Activated T-cell treated with anti-CD3 and anti-CD28 coated beads, Interleukin-2, amount 50 U/mL, for 4 hours (primary cell): ENCODE data around the gene SYP. TPM values are rescaled to one million over a fixed set of nuclear protein-coding genes. Genes with fewer than 3 reads are reported as not detected.
A peak's percentile ranks its signal among the peaks of the same experiment; 100 is the strongest.

Experiments used
- ATAC-seq, 2 donors: fragments of 200-7000 bp; cut with Tn5 transposase; one replicate each; pipeline ENCODE4 v1.10.0; 2021
- DNase-seq: peaks from one replicate; pipeline ENCODE4 v3.0.0-alpha.2; 2020
- H3K27me3 Mint-ChIP-seq: one replicate; pipeline ENCODE4 v1.8.0; 2021; ENCODE audit warnings: low read depth, mixed read lengths
- H3K36me3 Mint-ChIP-seq: one replicate; pipeline ENCODE4 v1.8.0; 2022; ENCODE audit warnings: mixed read lengths; ENCODE audit not compliant: insufficient read depth
- H3K4me1 Mint-ChIP-seq: one replicate; pipeline ENCODE4 v1.8.0; 2021; ENCODE audit warnings: low read depth, mixed read lengths
- H3K4me3 Mint-ChIP-seq: one replicate; pipeline ENCODE4 v1.8.0; 2021; ENCODE audit warnings: mild to moderate bottlenecking, moderate library complexity, mixed read lengths
- H3K9me3 Mint-ChIP-seq: one replicate; pipeline ENCODE4 v1.8.0; 2021; ENCODE audit warnings: mixed read lengths
- total RNA-seq, 3 donors: library from RNA; stranded (reverse); gene quantifications; one replicate each; pipeline ENCODE4 v1.2.1, GENCODE V29; 2021

SYP gene
- total RNA-seq, 3 donors from 2014 or later: 3.1 to 5.3 (median 3.8) TPM

- peak; percentile 76 for DNase-seq
- Mint-ChIP-seq H3K36me3 (peaks cover 2% of the 10 kb centered on the region), H3K4me3 (peak overlapping the region; percentile 94), H3K27me3 (no peaks in the 10 kb centered on the region), H3K4me1 (peaks cover 24% of the 10 kb centered on the region), H3K9me3 (no peaks in the 10 kb centered on the region)
- ATAC-seq: peak; percentile 90 to 91
These were observed 9.0 kb downstream of the SYP start for GRCh38 chrX:49190821-49191573.

- peaks cover 30% of the 10 kb centered on the region for H3K4me1 Mint-ChIP-seq
- no peak for DNase-seq
- no peaks in the 10 kb centered on the region for H3K36me3 Mint-ChIP-seq
- no peak for ATAC-seq
- H3K27me3 Mint-ChIP-seq: no peaks in the 10 kb centered on the region
- H3K9me3 Mint-ChIP-seq: no peaks in the 10 kb centered on the region
- peak overlapping the region; percentile 94 for H3K4me3 Mint-ChIP-seq
These were observed 10.4 kb downstream of the SYP start for GRCh38 chrX:49189606-49190005.

- peaks cover 24% of the 10 kb centered on the region for H3K4me1 Mint-ChIP-seq
- H3K27me3 Mint-ChIP-seq: no peaks in the 10 kb centered on the region
- no peaks in the 10 kb centered on the region for H3K36me3 Mint-ChIP-seq
- ATAC-seq: no peak
- no peak overlapping the region for H3K4me3 Mint-ChIP-seq
- no peaks in the 10 kb centered on the region for H3K9me3 Mint-ChIP-seq
- DNase-seq: no peak
These were observed 11.4 kb downstream of the SYP start for GRCh38 chrX:49188468-49189076.

GRCh38 chrX:49187526-49187925 lies 12.5 kb downstream of the SYP start:
- DNase-seq: no peak
- no peak for ATAC-seq
- H3K4me1 Mint-ChIP-seq: peaks cover 15% of the 10 kb centered on the region
- no peaks in the 10 kb centered on the region for H3K27me3 Mint-ChIP-seq
- H3K36me3 Mint-ChIP-seq: no peaks in the 10 kb centered on the region
- no peak overlapping the region for H3K4me3 Mint-ChIP-seq
- H3K9me3 Mint-ChIP-seq: no peaks in the 10 kb centered on the region

GRCh38 chrX:49187028-49187394 lies 13.0 kb downstream of the SYP start:
- Mint-ChIP-seq H3K27me3 (no peaks in the 10 kb centered on the region), H3K4me3 (peak overlapping the region; percentile 24), H3K9me3 (no peaks in the 10 kb centered on the region), H3K36me3 (peaks cover 3% of the 10 kb centered on the region), H3K4me1 (peaks cover 13% of the 10 kb centered on the region)
- DNase-seq: no peak
- ATAC-seq: no peak

GRCh38 chrX:49186125-49187027 lies 13.6 kb downstream of the SYP start, which contains the start of gene PRICKLE3:
Gene PRICKLE3, minus strand, starts transcription at chrX:49186373. Its CDS starts 76 bp downstream, at chrX:49186297.
- Mint-ChIP-seq H3K27me3 (no peaks in the 10 kb centered on the region), H3K4me1 (peaks cover 10% of the 10 kb centered on the region), H3K4me3 (peak within 1 kb of the TSS; percentile 80), H3K36me3 (peaks cover 3% of the 10 kb centered on the region), H3K9me3 (no peaks in the 10 kb centered on the region)
- peak; percentile 69 for DNase-seq
- ATAC-seq: peak; percentile 9 to 12

GRCh38 chrX:49184294-49185281 lies 15.4 kb downstream of the SYP start:
- peak; percentile 41 to 57 for ATAC-seq
- Mint-ChIP-seq H3K9me3 (no peaks in the 10 kb centered on the region), H3K36me3 (peaks cover 13% of the 10 kb centered on the region)

GRCh38 chrX:49183701-49184281 lies 16.2 kb downstream of the SYP start:
- peaks cover 18% of the 10 kb centered on the region for H3K36me3 Mint-ChIP-seq
- no peak overlapping the region for H3K4me3 Mint-ChIP-seq
- H3K27me3 Mint-ChIP-seq: no peaks in the 10 kb centered on the region
- DNase-seq (no peak), ATAC-seq (no peak)
- no peaks in the 10 kb centered on the region for H3K9me3 Mint-ChIP-seq
- peaks cover 6% of the 10 kb centered on the region for H3K4me1 Mint-ChIP-seq

More at GRCh38 chrX:49184294-49185281, 15.4 kb downstream of the SYP start:
- Mint-ChIP-seq H3K27me3 (no peaks in the 10 kb centered on the region), H3K4me3 (peak overlapping the region; percentile 80), H3K4me1 (peaks cover 6% of the 10 kb centered on the region)
- no peak for DNase-seq

- peaks cover 22% of the 10 kb centered on the region for H3K36me3 Mint-ChIP-seq
- no peak for ATAC-seq
- peaks cover 9% of the 10 kb centered on the region for H3K4me1 Mint-ChIP-seq
- no peaks in the 10 kb centered on the region for H3K9me3 Mint-ChIP-seq
- no peak for DNase-seq
- H3K27me3 Mint-ChIP-seq: no peaks in the 10 kb centered on the region
- no peak overlapping the region for H3K4me3 Mint-ChIP-seq
These were observed 20.6 kb downstream of the SYP start for GRCh38 chrX:49179358-49179757.

GRCh38 chrX:49178537-49178936 lies 21.5 kb downstream of the SYP start:
- Mint-ChIP-seq H3K4me3 (no peak overlapping the region), H3K4me1 (peaks cover 11% of the 10 kb centered on the region), H3K36me3 (peaks cover 25% of the 10 kb centered on the region), H3K9me3 (no peaks in the 10 kb centered on the region), H3K27me3 (no peaks in the 10 kb centered on the region)
- no peak for DNase-seq
- no peak for ATAC-seq

GRCh38 chrX:49177873-49178480 lies 22.0 kb downstream of the SYP start:
- Mint-ChIP-seq H3K4me3 (no peak overlapping the region), H3K9me3 (no peaks in the 10 kb centered on the region), H3K4me1 (peaks cover 16% of the 10 kb centered on the region), H3K27me3 (no peaks in the 10 kb centered on the region), H3K36me3 (peaks cover 25% of the 10 kb centered on the region)
- DNase-seq: no peak
- no peak for ATAC-seq

GRCh38 chrX:49177338-49177833 lies 22.6 kb downstream of the SYP start:
- H3K4me1 Mint-ChIP-seq: peaks cover 19% of the 10 kb centered on the region
- H3K9me3 Mint-ChIP-seq: no peaks in the 10 kb centered on the region
- ATAC-seq: peak; percentile 35 to 43
- no peak overlapping the region for H3K4me3 Mint-ChIP-seq
- H3K36me3 Mint-ChIP-seq: peaks cover 25% of the 10 kb centered on the region
- DNase-seq: no peak
- no peaks in the 10 kb centered on the region for H3K27me3 Mint-ChIP-seq
